Endothelial cell of umbilical vein (primary cell): Measurements from ENCODE around the gene SLC28A2.

Experiments used
- JUN ChIP-seq: IDR thresholded peaks from 2 replicates; pipeline ENCODE4 v1.6.1; 2011; ENCODE audit warnings: borderline replicate concordance, low read depth; ENCODE audit not compliant: insufficient read length, insufficient read depth
- POLR2AphosphoS5 ChIP-seq: IDR thresholded peaks from 2 replicates; pipeline ENCODE4 v1.6.1; 2012; ENCODE audit warnings: low read depth, mild to moderate bottlenecking, control low read depth, low read length, moderate library complexity; ENCODE audit not compliant: insufficient read depth
- TF ChIP-seq, protein P1 (sequence below), 2 donors: IDR thresholded peaks; 1 replicate in 1 of 2; 2 replicates in 1 of 2; pipeline ENCODE4 v1.5.1; 2011; ENCODE audit warnings: low read length in 2 of 2, mild to moderate bottlenecking in 2 of 2, moderate library complexity in 2 of 2, control low read depth in 1 of 2, inconsistent platforms in 1 of 2, low read depth in 1 of 2; ENCODE audit not compliant: insufficient read depth in 1 of 2; ENCODE audit errors: extremely low read depth in 1 of 2

DNA sequence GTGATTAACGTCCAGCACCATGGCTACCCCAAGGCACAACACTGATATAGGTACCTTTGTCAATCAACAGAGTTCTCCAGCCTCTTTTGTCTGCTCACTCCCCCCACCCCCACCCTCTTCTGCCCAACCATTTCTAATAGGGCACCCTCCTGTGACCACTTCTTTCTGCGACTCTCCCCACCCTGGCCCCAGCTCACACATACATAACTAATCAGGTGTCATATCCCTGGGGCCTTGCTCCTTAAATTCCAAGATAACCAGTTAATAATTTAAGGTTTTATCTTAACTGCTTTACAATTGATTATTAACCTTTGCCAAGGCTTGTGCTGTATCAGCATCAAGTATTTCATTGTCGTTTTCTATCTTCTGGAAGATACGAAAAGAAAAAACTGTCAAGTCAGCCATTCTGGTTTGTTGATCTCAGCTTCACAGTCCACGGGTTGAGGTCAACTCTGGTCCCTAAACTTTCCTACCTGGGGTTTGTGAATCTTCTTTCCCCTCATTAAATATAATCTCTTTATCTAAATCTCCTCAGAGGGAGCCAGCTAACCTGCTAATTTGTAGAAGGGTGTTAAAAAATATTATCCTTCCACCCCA lies 27.3 kb upstream of the SLC28A2 start:
- TF ChIP-seq POLR2AphosphoS5 (no peak), JUN (no peak)
- TF ChIP-seq, protein P1, sequence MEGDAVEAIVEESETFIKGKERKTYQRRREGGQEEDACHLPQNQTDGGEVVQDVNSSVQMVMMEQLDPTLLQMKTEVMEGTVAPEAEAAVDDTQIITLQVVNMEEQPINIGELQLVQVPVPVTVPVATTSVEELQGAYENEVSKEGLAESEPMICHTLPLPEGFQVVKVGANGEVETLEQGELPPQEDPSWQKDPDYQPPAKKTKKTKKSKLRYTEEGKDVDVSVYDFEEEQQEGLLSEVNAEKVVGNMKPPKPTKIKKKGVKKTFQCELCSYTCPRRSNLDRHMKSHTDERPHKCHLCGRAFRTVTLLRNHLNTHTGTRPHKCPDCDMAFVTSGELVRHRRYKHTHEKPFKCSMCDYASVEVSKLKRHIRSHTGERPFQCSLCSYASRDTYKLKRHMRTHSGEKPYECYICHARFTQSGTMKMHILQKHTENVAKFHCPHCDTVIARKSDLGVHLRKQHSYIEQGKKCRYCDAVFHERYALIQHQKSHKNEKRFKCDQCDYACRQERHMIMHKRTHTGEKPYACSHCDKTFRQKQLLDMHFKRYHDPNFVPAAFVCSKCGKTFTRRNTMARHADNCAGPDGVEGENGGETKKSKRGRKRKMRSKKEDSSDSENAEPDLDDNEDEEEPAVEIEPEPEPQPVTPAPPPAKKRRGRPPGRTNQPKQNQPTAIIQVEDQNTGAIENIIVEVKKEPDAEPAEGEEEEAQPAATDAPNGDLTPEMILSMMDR (IDR thresholded peaks at IDR 0.05; ENCODE audit: extremely low read depth in 1 of 2, insufficient read depth in 1 of 2, low read depth in 1 of 2, low read length in 2 of 2) = no peak
